ENCODE results near the gene ZNF474. TPM values are rescaled to one million over a fixed set of nuclear protein-coding genes. Genes with fewer than 3 reads are reported as not detected.

Gene ZNF474
- total RNA-seq, 1 experiment from 2014 or later: not detected

GRCh38 chr5:122145906-122146305 lies 16.6 kb downstream of the ZNF474 start (continued):
- no peak for TF ChIP-seq ZNF425 (CRISPR knock-in tag; conservative IDR thresholded peaks at IDR 0.05)
- no peak for TF ChIP-seq ESRRA (CRISPR knock-in tag; IDR thresholded peaks at IDR 0.05; ENCODE audit: borderline replicate concordance)
- TF ChIP-seq CBFB (CRISPR knock-in tag; IDR thresholded peaks at IDR 0.05; ENCODE audit: low read depth): no peak
- no peak for TF ChIP-seq KAT7 (CRISPR knock-in tag; IDR thresholded peaks at IDR 0.05; ENCODE audit: borderline replicate concordance)
- TF ChIP-seq ATF3 (CRISPR knock-in tag; conservative IDR thresholded peaks at IDR 0.05): no peak

GRCh38 chr5:122149321-122150090 lies 20.2 kb downstream of the ZNF474 start:
- H3K27ac Mint-ChIP-seq: no peak overlapping the region

GRCh38 chr5:122150215-122150614 lies 20.9 kb downstream of the ZNF474 start:
- ChIA-PET CTCF (no interaction called here), POLR2A (no interaction called here)
- Mint-ChIP-seq H3K4me1 (peaks cover 3% of the 10 kb centered on the region; the same call in 1 of the 2 replicates), H3K36me3 (no peaks in the 10 kb centered on the region), H3K4me3 (no peak overlapping the region), H3K9me3 (no peaks in the 10 kb centered on the region), H3K27ac (no peak overlapping the region), H3K27me3 (ENCODE audit: low read depth) (no peaks in the 10 kb centered on the region)
- DNase-seq (ENCODE audit: low spot score): no peak
- ATAC-seq: no peak
- TF ChIP-seq NFATC4 (CRISPR knock-in tag; IDR thresholded peaks at IDR 0.05) (no peak), FOXJ3 (CRISPR knock-in tag; IDR thresholded peaks at IDR 0.05; ENCODE audit: borderline replicate concordance) (no peak), ERG (CRISPR knock-in tag; IDR thresholded peaks at IDR 0.05) (no peak), ZNF263 (CRISPR knock-in tag; IDR thresholded peaks at IDR 0.05; ENCODE audit: low read depth) (no peak), ZBTB43 (CRISPR knock-in tag; IDR thresholded peaks at IDR 0.05) (no peak)

More at GRCh38 chr5:122149321-122150090, 20.2 kb downstream of the ZNF474 start:
- ChIA-PET POLR2A (no interaction called here), CTCF (interaction anchor here (0.6 kb wide), 1 partner anchor 8 kb away, joined by 3 read pairs; no protein-coding TSS in a partner anchor)
- Mint-ChIP-seq H3K4me1 (peaks cover 3% of the 10 kb centered on the region; the same call in 1 of the 2 replicates), H3K4me3 (no peak overlapping the region), H3K9me3 (no peaks in the 10 kb centered on the region), H3K36me3 (no peaks in the 10 kb centered on the region), H3K27me3 (ENCODE audit: low read depth) (no peaks in the 10 kb centered on the region)
- DNase-seq (ENCODE audit: low spot score) (no peak), ATAC-seq (no peak)
- no peak for TF ChIP-seq PRRX2 (CRISPR knock-in tag; IDR thresholded peaks at IDR 0.05)
- no peak for TF ChIP-seq E2F5 (CRISPR knock-in tag; IDR thresholded peaks at IDR 0.05)
- TF ChIP-seq, protein P1, sequence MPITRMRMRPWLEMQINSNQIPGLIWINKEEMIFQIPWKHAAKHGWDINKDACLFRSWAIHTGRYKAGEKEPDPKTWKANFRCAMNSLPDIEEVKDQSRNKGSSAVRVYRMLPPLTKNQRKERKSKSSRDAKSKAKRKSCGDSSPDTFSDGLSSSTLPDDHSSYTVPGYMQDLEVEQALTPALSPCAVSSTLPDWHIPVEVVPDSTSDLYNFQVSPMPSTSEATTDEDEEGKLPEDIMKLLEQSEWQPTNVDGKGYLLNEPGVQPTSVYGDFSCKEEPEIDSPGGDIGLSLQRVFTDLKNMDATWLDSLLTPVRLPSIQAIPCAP (CRISPR knock-in tag; IDR thresholded peaks at IDR 0.05): no peak
- TF ChIP-seq GABPB1 (CRISPR knock-in tag; IDR thresholded peaks at IDR 0.05): no peak
- TF ChIP-seq, protein P2, sequence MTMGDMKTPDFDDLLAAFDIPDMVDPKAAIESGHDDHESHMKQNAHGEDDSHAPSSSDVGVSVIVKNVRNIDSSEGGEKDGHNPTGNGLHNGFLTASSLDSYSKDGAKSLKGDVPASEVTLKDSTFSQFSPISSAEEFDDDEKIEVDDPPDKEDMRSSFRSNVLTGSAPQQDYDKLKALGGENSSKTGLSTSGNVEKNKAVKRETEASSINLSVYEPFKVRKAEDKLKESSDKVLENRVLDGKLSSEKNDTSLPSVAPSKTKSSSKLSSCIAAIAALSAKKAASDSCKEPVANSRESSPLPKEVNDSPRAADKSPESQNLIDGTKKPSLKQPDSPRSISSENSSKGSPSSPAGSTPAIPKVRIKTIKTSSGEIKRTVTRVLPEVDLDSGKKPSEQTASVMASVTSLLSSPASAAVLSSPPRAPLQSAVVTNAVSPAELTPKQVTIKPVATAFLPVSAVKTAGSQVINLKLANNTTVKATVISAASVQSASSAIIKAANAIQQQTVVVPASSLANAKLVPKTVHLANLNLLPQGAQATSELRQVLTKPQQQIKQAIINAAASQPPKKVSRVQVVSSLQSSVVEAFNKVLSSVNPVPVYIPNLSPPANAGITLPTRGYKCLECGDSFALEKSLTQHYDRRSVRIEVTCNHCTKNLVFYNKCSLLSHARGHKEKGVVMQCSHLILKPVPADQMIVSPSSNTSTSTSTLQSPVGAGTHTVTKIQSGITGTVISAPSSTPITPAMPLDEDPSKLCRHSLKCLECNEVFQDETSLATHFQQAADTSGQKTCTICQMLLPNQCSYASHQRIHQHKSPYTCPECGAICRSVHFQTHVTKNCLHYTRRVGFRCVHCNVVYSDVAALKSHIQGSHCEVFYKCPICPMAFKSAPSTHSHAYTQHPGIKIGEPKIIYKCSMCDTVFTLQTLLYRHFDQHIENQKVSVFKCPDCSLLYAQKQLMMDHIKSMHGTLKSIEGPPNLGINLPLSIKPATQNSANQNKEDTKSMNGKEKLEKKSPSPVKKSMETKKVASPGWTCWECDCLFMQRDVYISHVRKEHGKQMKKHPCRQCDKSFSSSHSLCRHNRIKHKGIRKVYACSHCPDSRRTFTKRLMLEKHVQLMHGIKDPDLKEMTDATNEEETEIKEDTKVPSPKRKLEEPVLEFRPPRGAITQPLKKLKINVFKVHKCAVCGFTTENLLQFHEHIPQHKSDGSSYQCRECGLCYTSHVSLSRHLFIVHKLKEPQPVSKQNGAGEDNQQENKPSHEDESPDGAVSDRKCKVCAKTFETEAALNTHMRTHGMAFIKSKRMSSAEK (CRISPR knock-in tag; IDR thresholded peaks at IDR 0.05; ENCODE audit: borderline replicate concordance): no peak

All from WTC11 (cell line).